Esophagus muscularis mucosa (tissue), 3 donors: ENCODE measurements around the gene ENAM.

Source experiments
- CTCF ChIP-seq, 3 experiments: fragments of 200-600 bp in 2 of 3; fragments of 450-650 bp in 1 of 3; sonication (generic) in 2 of 3; IDR thresholded peaks; one replicate each; pipeline ENCODE4 v1.5.1; 2017 to 2019; ENCODE audit warnings: antibody characterized with exemption in 3 of 3, mild to moderate bottlenecking in 2 of 3, moderate library complexity in 1 of 3
- POLR2A ChIP-seq: fragments of 450-650 bp; IDR thresholded peaks from one replicate; pipeline ENCODE4 v1.6.1; 2017; ENCODE audit warnings: antibody characterized with exemption, moderate library complexity, mild to moderate bottlenecking, low read depth

DNA sequence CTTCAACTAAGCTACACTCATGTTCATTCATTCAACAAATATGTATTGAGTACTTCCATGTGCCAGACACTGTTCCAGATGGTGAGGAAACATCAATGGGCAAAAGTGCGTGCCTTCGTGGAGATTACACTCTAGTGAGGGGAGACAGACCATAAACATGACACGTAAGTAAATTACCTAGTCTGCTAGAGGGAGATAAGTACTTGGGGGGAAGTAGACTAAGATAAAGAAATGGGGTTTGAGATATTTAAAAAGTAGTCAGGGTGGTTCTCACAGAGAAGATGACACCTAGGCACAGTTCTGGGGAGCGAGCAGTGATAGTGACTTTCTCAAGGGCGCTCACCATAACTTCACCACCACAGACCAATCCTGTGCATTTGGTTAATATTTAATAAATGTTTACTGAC lies 26.1 kb downstream of the ENAM start:
- no peak for TF ChIP-seq POLR2A
- no peak for TF ChIP-seq CTCF (IDR thresholded peaks at IDR 0.05)
